Right lobe of liver (tissue), 6 donors: ENCODE results near the gene SLC29A2. TPM values are rescaled to one million over a fixed set of nuclear protein-coding genes. Genes with fewer than 3 reads are reported as not detected.
A peak's percentile ranks its signal among the peaks of the same experiment; 100 is the strongest.

Experiments used
- ATAC-seq, 4 donors: fragments of 200-7000 bp; cut with Tn5 transposase; one replicate each; pipeline ENCODE4 v1.9.1; 2020; ENCODE audit warnings: mild to moderate bottlenecking in 4 of 4, moderate library complexity in 4 of 4
- DNase-seq, 3 donors: peaks; one replicate each; pipeline ENCODE4 v3.0.0-alpha.2; 2020
- H3K27ac ChIP-seq, 3 donors: fragments of 200-600 bp; one replicate each; pipeline ENCODE4 v1.8.0; 2022
- H3K27me3 ChIP-seq, 2 donors: fragments of 200-600 bp; one replicate each; pipeline ENCODE4 v1.8.0; 2022
- H3K36me3 ChIP-seq, 4 donors: fragments of 200-600 bp; sonication (generic) in 1 of 4; one replicate each; pipeline versions ENCODE4 v1.5.1 to v1.8.0; 2017 to 2022; ENCODE audit warnings: control low read depth in 1 of 4
- H3K4me1 ChIP-seq, 4 donors: fragments of 200-600 bp; sonication (generic) in 1 of 4; one replicate each; pipeline versions ENCODE4 v1.5.1 to v1.8.0; 2017 to 2022; ENCODE audit warnings: control low read depth in 1 of 4
- H3K4me3 ChIP-seq, 3 donors: fragments of 200-600 bp; one replicate each; pipeline ENCODE4 v1.8.0; 2022
- H3K9me3 ChIP-seq, 4 donors: fragments of 200-600 bp; sonication (generic) in 1 of 4; one replicate each; pipeline versions ENCODE4 v1.5.1 to v1.8.0; 2017 to 2022; ENCODE audit warnings: control low read depth in 1 of 4
- CTCF ChIP-seq, 4 donors: fragments of 200-600 bp in 3 of 4; fragments of 450-650 bp in 1 of 4; IDR thresholded peaks; one replicate each; pipeline versions ENCODE4 v1.5.1 to v1.8.0; 2016 to 2022; ENCODE audit warnings: antibody characterized with exemption in 4 of 4, mild to moderate bottlenecking in 2 of 4
- POLR2A ChIP-seq: fragments of 450-650 bp; IDR thresholded peaks from one replicate; pipeline ENCODE4 v1.6.1; 2017; ENCODE audit warnings: antibody characterized with exemption, mild to moderate bottlenecking
- WGBS: methylation state at CpG from one replicate; pipeline ENCODE4 v1.1.6; 2018; ENCODE audit warnings: low coverage, low lambda C conversion rate; ENCODE audit not compliant: insufficient coverage; ENCODE audit errors: missing lambda C conversion rate; 5-methylcytosine and 5-hydroxymethylcytosine counted together
- intact Hi-C, 2 donors: fragments of 100-400 bp; cut with DNase I; formaldehyde crosslinking; loops; one replicate each; pipeline versions ENCODE4 v1.11.2 to v1.14.1; 2022
- long read RNA-seq: library from polyadenylated mRNA; unstranded; transcript quantifications from one replicate; pipeline ENCODE4 v2.0.0, GENCODE V29; 2019
- total RNA-seq, 6 experiments: library from RNA; depleted of rRNA in 2 of 6; stranded (reverse); fragments of >200 nt in 2 of 6; fragmentation: NEBNext Ultra II Directional in 3 of 6; extraction: Animal tissue kit (Norgen Biotek cat#: 25700) in 3 of 6; gene quantifications; one replicate each; pipeline versions ENCODE4 v1.1.0 to v1.2.4, GENCODE V29; 2016 to 2023
- donor health status: DM: no; HTN: yes; CAD: no.
- donor health status: DM: no; HTN: no; CAD: no.
- donor health status: DM: no; HTN: no; CAD: no.
- donor health status: DM: no; HTN: yes; CAD: no.
- donor health status: DM: no; HTN: yes; CAD: no.

Gene SLC29A2
- total RNA-seq, result 1 to 10 TPM in 4 of 6 experiments, under 1 TPM in 2; 0.35 to 2.2 (median 1.1) TPM
- long read RNA-seq, result 0 reads

GRCh38 chr11:66371627-66372415 is at the start of gene SLC29A2:
Gene SLC29A2, minus strand, starts transcription at chr11:66371760. Its CDS starts 169 bp downstream, at chr11:66371591.
- intact Hi-C loops, result no loop called here
- DNase-seq, result peak in 2 of 3 donors; percentile 57 to 69
- TF ChIP-seq POLR2A (peak; percentile 22), CTCF (IDR thresholded peaks at IDR 0.05) (no peak)
- Histone ChIP-seq H3K9me3 (no peaks in the 10 kb centered on the region), H3K4me3 (peak within 1 kb of the TSS; percentile 52 to 67 (median 58)), H3K27ac (peak within 1 kb of the TSS; percentile 8 to 16 (median 14)), H3K36me3 (no peaks in the 10 kb centered on the region), H3K27me3 (no peaks in the 10 kb centered on the region), H3K4me1 (no peaks in the 10 kb centered on the region)
- ATAC-seq, result peak; percentile 65 to 73 (median 68)
- 0% methylated on average over 16 of the region's 72 CpGs for WGBS

- no peaks in the 10 kb centered on the region for H3K27me3 ChIP-seq
- no peaks in the 10 kb centered on the region for H3K9me3 ChIP-seq
- TF ChIP-seq CTCF (IDR thresholded peaks at IDR 0.05) (no peak), POLR2A (no peak)
- H3K4me1 ChIP-seq, result no peaks in the 10 kb centered on the region
- H3K36me3 ChIP-seq, result no peaks in the 10 kb centered on the region
- ATAC-seq, result no peak
- H3K27ac ChIP-seq, result no peak within 1 kb of the TSS
- no peak for DNase-seq
- H3K4me3 ChIP-seq, result no peak within 1 kb of the TSS
- 3% methylated on average over 15 of the region's 71 CpGs for WGBS
- intact Hi-C loops, result no loop called here
These were observed 49.3 kb upstream of the SLC29A2 start, which contains the start of gene NPAS4 for GRCh38 chr11:66420671-66421476. Gene NPAS4, plus strand, starts transcription at chr11:66421035. Its CDS starts 145 bp downstream, at chr11:66421180.

- TF ChIP-seq POLR2A (no peak), CTCF (IDR thresholded peaks at IDR 0.05) (no peak)
- no peaks in the 10 kb centered on the region for H3K9me3 ChIP-seq
- DNase-seq (no peak), ATAC-seq (no peak)
- no peaks in the 10 kb centered on the region for H3K4me1 ChIP-seq
- intact Hi-C loops, result no loop called here
- no peaks in the 10 kb centered on the region for H3K27me3 ChIP-seq
- no peaks in the 10 kb centered on the region for H3K36me3 ChIP-seq
- 11% methylated on average over 1 of the region's 30 CpGs for WGBS
- no peak overlapping the region for H3K27ac ChIP-seq
- no peak overlapping the region for H3K4me3 ChIP-seq
These were observed 48.3 kb upstream of the SLC29A2 start for GRCh38 chr11:66419825-66420224.

GRCh38 chr11:66418986-66419308 is 47.4 kb upstream of the SLC29A2 start:
- Histone ChIP-seq H3K4me1 (no peaks in the 10 kb centered on the region), H3K27ac (no peak overlapping the region), H3K9me3 (no peaks in the 10 kb centered on the region), H3K4me3 (no peak overlapping the region), H3K36me3 (no peaks in the 10 kb centered on the region), H3K27me3 (no peaks in the 10 kb centered on the region)
- DNase-seq (no peak), ATAC-seq (no peak)
- intact Hi-C loops, result no loop called here
- TF ChIP-seq POLR2A, result no peak
- no peak for TF ChIP-seq CTCF (IDR thresholded peaks at IDR 0.05)
- WGBS, result 20% methylated on average over 2 of the region's 3 CpGs
